ENCODE results near the gene GH1. TPM values are rescaled to one million over a fixed set of nuclear protein-coding genes. Genes with fewer than 3 reads are reported as not detected.
A peak's percentile ranks its signal among the peaks of the same experiment; 100 is the strongest.
"Not testable (repeated sequence)": the region's sequence is repeated elsewhere in the genome, so short reads cannot be mapped to it uniquely, and the experiment has no call there.

GH1 gene
- total RNA-seq (ENCODE audit: unreplicated experiment): not detected
- long read RNA-seq: 0 reads

DNA sequence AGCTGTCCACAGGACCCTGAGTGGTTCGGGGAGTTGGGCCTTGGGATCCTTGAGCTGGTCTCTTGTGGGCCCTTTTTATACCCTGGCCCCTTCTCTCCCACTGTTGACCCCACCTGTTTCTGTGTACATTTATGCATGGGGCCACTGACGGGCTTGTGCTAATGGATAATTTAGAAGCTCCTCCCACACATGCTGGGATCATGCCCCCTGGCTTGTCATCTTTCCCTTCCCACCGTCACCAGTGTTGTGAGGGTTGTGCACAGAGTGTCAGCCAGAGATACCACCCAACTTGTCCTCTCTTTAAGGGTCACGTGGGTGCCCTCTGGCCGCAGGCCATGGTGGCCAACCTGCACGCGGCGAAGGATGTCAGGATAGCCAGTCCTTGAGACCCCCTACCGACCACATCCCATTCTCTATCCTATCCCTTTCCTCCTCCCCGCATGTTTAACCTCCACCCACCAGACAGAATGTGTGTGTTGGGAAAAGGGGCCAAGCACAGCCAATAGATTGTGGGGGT is at the start of gene GH1:
TSS of gene GH1 (minus strand) at position 51 of the 517 bp plus-strand sequence. CDS start 63 bp downstream, outside the sequence.
- not testable (repeated sequence) for H3K9me3 Mint-ChIP-seq (ENCODE audit: unreplicated experiment); H3K27me3 Mint-ChIP-seq (ENCODE audit: unreplicated experiment); DNase-seq (ENCODE audit: low spot score); H3K27ac Mint-ChIP-seq (ENCODE audit: unreplicated experiment); H3K36me3 Mint-ChIP-seq (ENCODE audit: low read depth, unreplicated experiment); H3K4me3 Mint-ChIP-seq (ENCODE audit: unreplicated experiment); H3K4me1 Mint-ChIP-seq (ENCODE audit: unreplicated experiment)

DNA sequence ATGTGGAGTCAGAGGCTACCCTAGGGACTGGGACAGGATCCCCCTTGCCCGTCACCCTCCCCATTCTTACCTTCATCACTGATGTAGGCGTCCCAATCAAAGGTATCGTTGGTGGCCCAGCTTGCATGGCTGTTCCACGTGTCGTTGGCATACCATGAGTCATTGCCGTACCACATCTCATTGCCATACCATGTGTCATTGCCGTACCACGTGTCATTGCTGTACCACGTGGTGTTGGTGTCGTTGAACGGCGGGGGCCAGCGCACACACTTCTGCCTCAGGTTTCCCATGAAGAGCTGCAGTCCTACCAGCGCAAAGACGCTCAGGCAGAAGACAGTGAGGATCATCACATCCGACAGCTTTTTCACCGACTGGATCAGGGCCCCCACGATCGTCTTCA is 49.3 kb upstream of the GH1 start:
- TF ChIP-seq, protein P1, sequence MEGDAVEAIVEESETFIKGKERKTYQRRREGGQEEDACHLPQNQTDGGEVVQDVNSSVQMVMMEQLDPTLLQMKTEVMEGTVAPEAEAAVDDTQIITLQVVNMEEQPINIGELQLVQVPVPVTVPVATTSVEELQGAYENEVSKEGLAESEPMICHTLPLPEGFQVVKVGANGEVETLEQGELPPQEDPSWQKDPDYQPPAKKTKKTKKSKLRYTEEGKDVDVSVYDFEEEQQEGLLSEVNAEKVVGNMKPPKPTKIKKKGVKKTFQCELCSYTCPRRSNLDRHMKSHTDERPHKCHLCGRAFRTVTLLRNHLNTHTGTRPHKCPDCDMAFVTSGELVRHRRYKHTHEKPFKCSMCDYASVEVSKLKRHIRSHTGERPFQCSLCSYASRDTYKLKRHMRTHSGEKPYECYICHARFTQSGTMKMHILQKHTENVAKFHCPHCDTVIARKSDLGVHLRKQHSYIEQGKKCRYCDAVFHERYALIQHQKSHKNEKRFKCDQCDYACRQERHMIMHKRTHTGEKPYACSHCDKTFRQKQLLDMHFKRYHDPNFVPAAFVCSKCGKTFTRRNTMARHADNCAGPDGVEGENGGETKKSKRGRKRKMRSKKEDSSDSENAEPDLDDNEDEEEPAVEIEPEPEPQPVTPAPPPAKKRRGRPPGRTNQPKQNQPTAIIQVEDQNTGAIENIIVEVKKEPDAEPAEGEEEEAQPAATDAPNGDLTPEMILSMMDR (IDR thresholded peaks at IDR 0.05; ENCODE audit: unreplicated experiment): no peak
- H3K27me3 Mint-ChIP-seq (ENCODE audit: unreplicated experiment): peaks cover 7% of the 10 kb centered on the region
- H3K4me3 Mint-ChIP-seq (ENCODE audit: unreplicated experiment): no peak overlapping the region
- no peak overlapping the region for H3K27ac Mint-ChIP-seq (ENCODE audit: unreplicated experiment)
- no peaks in the 10 kb centered on the region for H3K9me3 Mint-ChIP-seq (ENCODE audit: unreplicated experiment)
- DNase-seq (ENCODE audit: low spot score): no peak
- H3K4me1 Mint-ChIP-seq (ENCODE audit: unreplicated experiment): peaks cover under 1% of the 10 kb centered on the region
- no peaks in the 10 kb centered on the region for H3K36me3 Mint-ChIP-seq (ENCODE audit: low read depth, unreplicated experiment)

DNA sequence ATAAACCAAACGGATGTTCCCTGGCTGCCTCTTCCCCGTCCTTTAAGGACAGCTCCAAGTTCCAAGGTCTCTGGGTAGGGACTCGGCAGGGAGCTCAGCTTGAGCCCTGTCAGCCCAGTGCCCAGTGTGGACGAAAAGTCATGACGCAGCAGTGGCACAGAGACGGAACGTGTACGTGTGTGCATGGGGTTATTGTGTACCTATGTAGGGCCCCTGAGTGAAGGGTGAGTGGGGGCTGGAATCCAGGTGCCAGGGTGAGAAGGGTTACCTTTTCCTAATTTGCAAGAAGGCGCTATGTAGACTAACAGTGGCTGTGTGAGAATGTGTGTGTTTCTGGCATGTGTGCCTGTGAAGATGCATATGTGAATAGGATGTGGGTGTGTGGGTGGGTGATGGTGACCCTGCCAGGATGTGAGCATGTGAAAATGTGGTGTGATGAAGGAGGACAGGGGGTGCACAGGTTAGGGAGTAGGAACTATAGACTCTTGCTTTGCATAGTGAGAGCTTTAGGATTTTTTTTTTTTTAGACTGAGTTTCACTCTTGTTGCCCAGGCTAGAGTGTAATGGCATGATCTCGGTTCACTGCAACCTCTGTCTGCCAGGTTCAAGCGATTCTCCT is 48.1 kb upstream of the GH1 start:
- H3K9me3 Mint-ChIP-seq (ENCODE audit: unreplicated experiment): no peaks in the 10 kb centered on the region
- no peak overlapping the region for H3K4me3 Mint-ChIP-seq (ENCODE audit: unreplicated experiment)
- peaks cover 7% of the 10 kb centered on the region for H3K27me3 Mint-ChIP-seq (ENCODE audit: unreplicated experiment)
- no peak overlapping the region for H3K27ac Mint-ChIP-seq (ENCODE audit: unreplicated experiment)
- peaks cover 3% of the 10 kb centered on the region for H3K4me1 Mint-ChIP-seq (ENCODE audit: unreplicated experiment)
- TF ChIP-seq, protein P1 (IDR thresholded peaks at IDR 0.05; ENCODE audit: unreplicated experiment): no peak
- no peaks in the 10 kb centered on the region for H3K36me3 Mint-ChIP-seq (ENCODE audit: low read depth, unreplicated experiment)
- no peak for DNase-seq (ENCODE audit: low spot score)

DNA sequence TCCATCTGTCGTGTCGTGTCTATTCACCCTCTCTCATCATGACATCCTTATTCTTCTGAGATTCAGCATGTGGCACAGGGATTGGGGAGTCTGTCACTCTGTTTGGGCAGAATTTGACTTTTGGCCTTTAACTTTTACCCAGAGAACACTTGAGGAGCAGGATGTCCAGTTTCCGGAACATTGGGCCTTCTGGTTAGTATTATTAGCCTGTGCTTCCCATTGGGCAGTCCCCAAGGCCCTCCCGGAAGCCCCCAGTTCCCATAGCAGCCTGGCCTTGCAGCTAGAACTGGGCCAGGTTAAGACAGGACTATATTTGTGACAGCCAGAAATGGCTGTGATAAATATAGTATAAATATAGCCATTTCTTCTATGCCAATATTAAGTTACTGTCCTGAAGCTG is 44.5 kb upstream of the GH1 start:
- TF ChIP-seq, protein P1 (IDR thresholded peaks at IDR 0.05; ENCODE audit: unreplicated experiment): no peak
- no peak for DNase-seq (ENCODE audit: low spot score)
- no peak overlapping the region for H3K27ac Mint-ChIP-seq (ENCODE audit: unreplicated experiment)
- H3K4me1 Mint-ChIP-seq (ENCODE audit: unreplicated experiment): peaks cover 3% of the 10 kb centered on the region
- H3K9me3 Mint-ChIP-seq (ENCODE audit: unreplicated experiment): no peaks in the 10 kb centered on the region
- H3K4me3 Mint-ChIP-seq (ENCODE audit: unreplicated experiment): no peak overlapping the region
- no peaks in the 10 kb centered on the region for H3K36me3 Mint-ChIP-seq (ENCODE audit: low read depth, unreplicated experiment)
- H3K27me3 Mint-ChIP-seq (ENCODE audit: unreplicated experiment): peaks cover 7% of the 10 kb centered on the region

DNA sequence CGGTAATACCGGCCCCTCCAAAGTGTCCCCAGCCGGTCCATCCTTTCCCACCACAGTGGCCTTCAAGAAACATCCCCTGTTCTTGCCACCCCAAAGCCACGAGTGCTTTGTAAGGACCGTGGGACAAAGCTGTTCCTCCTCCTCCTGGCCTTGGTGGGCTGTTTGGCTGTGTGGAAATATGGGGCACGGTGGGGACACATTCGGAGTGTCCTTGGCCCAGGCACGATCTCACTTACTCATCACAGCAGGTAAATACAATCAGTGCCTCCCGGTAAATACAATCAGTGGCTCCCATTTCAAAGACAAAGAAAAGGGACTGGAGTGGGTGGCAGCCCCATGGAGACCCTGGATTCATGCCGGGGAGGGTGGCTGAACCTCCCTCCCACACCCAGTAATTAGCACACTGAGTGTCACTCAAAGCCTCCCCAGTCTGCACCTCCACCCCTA is 43.7 kb upstream of the GH1 start:
- DNase-seq (ENCODE audit: low spot score): no peak
- TF ChIP-seq, protein P1 (IDR thresholded peaks at IDR 0.05; ENCODE audit: unreplicated experiment): no peak
- no peaks in the 10 kb centered on the region for H3K36me3 Mint-ChIP-seq (ENCODE audit: low read depth, unreplicated experiment)
- H3K27me3 Mint-ChIP-seq (ENCODE audit: unreplicated experiment): peaks cover 7% of the 10 kb centered on the region
- H3K9me3 Mint-ChIP-seq (ENCODE audit: unreplicated experiment): no peaks in the 10 kb centered on the region
- no peak overlapping the region for H3K4me3 Mint-ChIP-seq (ENCODE audit: unreplicated experiment)
- H3K27ac Mint-ChIP-seq (ENCODE audit: unreplicated experiment): peak overlapping the region; percentile 48
- peaks cover 3% of the 10 kb centered on the region for H3K4me1 Mint-ChIP-seq (ENCODE audit: unreplicated experiment)

Data from endothelial cell (in vitro differentiated cells).